Stimulated activated CD8-positive, alpha-beta memory T cell treated with anti-CD3 and anti-CD28 coated beads, Interleukin-7, amount 100 ng/mL, for 48 hours (primary cell): Measurements from ENCODE around the gene OTX1.
"Not testable (repeated sequence)": the region's sequence is repeated elsewhere in the genome, so short reads cannot be mapped to it uniquely, and the experiment has no call there.

ENCODE experiments used
- DNase-seq, 2 donors: peaks; one replicate each; pipeline ENCODE4 v3.0.0-alpha.2; 2020; ENCODE audit warnings: low read depth in 1 of 2; ENCODE audit errors: extremely low read depth in 1 of 2

The OTX1 gene

GRCh38 chr2:63058144-63058920, 7.7 kb downstream of the OTX1 start:
- DNase-seq: no peak

GRCh38 chr2:63058921-63059792, 8.5 kb downstream of the OTX1 start:
- no peak for DNase-seq

GRCh38 chr2:63059793-63060471, 9.3 kb downstream of the OTX1 start:
- no peak for DNase-seq

GRCh38 chr2:63060472-63060991, 9.9 kb downstream of the OTX1 start:
- DNase-seq: no peak

GRCh38 chr2:63064197-63064596, 13.6 kb downstream of the OTX1 start:
- DNase-seq: no peak

GRCh38 chr2:63064661-63065060, 14.0 kb downstream of the OTX1 start:
- no peak for DNase-seq

- DNase-seq: no peak
These were observed 15.6 kb downstream of the OTX1 start for GRCh38 chr2:63066265-63066664.

GRCh38 chr2:63066838-63067237, 16.2 kb downstream of the OTX1 start:
- no peak for DNase-seq

- DNase-seq: no peak
These were observed 21.0 kb downstream of the OTX1 start for GRCh38 chr2:63071664-63072063.

GRCh38 chr2:63073994-63074393, 23.4 kb downstream of the OTX1 start:
- no peak for DNase-seq

- DNase-seq: not testable (repeated sequence)
These were observed 23.8 kb downstream of the OTX1 start for GRCh38 chr2:63074399-63074798.

- DNase-seq: no peak
These were observed 28.4 kb downstream of the OTX1 start for GRCh38 chr2:63078852-63079606.

- DNase-seq: no peak
These were observed 30.8 kb downstream of the OTX1 start for GRCh38 chr2:63081404-63081803.

- no peak for DNase-seq
These were observed 36.1 kb downstream of the OTX1 start for GRCh38 chr2:63086687-63087086.

- DNase-seq: no peak
These were observed 41.8 kb downstream of the OTX1 start for GRCh38 chr2:63092401-63092800.

GRCh38 chr2:63092857-63093256, 42.2 kb downstream of the OTX1 start:
- DNase-seq: no peak

GRCh38 chr2:63093502-63093901, 42.9 kb downstream of the OTX1 start:
- DNase-seq: no peak

GRCh38 chr2:63096491-63096890, 45.9 kb downstream of the OTX1 start:
- DNase-seq: no peak

- DNase-seq: no peak
These were observed 48.4 kb downstream of the OTX1 start for GRCh38 chr2:63099032-63099431.

- DNase-seq: no peak
These were observed 51.3 kb downstream of the OTX1 start for GRCh38 chr2:63101954-63102353.

- DNase-seq: no peak
These were observed 53.9 kb downstream of the OTX1 start for GRCh38 chr2:63104482-63104881.
